Adrenal gland (tissue), 12 donors: ENCODE results near the gene B3GLCT. TPM values are rescaled to one million over a fixed set of nuclear protein-coding genes. Genes with fewer than 3 reads are reported as not detected.

ENCODE experiments used
- DNase-seq, 7 donors: peaks; one replicate each; pipeline ENCODE4 v3.0.0-alpha.2; 2019 to 2020
- H3K27ac ChIP-seq, 5 donors: fragments of 200-600 bp; sonication (generic) in 4 of 5; 1 replicate in 3 of 5; 2 replicates in 2 of 5; pipeline versions ENCODE4 v1.5.1 to v1.8.0; 2016 to 2020; ENCODE audit warnings: mild to moderate bottlenecking in 1 of 5
- H3K27me3 ChIP-seq: fragments of 200-600 bp; 2 replicates; pipeline ENCODE4 v1.8.0; 2021
- H3K36me3 ChIP-seq, 2 donors: fragments of 200-600 bp; replicated peaks in 1 of 2; 1 replicate in 1 of 2; 2 replicates in 1 of 2; pipeline versions ENCODE4 v1.5.1 to v1.8.0; 2018 to 2022
- H3K4me1 ChIP-seq, 2 donors: fragments of 200-600 bp; replicated peaks in 1 of 2; 1 replicate in 1 of 2; 2 replicates in 1 of 2; pipeline versions ENCODE4 v1.5.1 to v1.8.0; 2018 to 2021
- H3K4me3 ChIP-seq, 4 donors: fragments of 200-600 bp; sonication (generic) in 3 of 4; one replicate each; pipeline ENCODE4 v1.5.1; 2016 to 2018
- H3K9me3 ChIP-seq, 3 donors: fragments of 200-600 bp; sonication (generic) in 1 of 3; replicated peaks in 1 of 3; 1 replicate in 2 of 3; 2 replicates in 1 of 3; pipeline versions ENCODE4 v1.5.1 to v1.8.0; 2016 to 2021
- CTCF ChIP-seq, 6 experiments: fragments of 450-650 bp in 4 of 6; fragments of 200-600 bp in 2 of 6; sonication (generic) in 1 of 6; IDR thresholded peaks; 1 replicate in 5 of 6; 2 replicates in 1 of 6; pipeline versions ENCODE4 v1.5.1 to v1.8.0; 2016 to 2021; ENCODE audit warnings: antibody characterized with exemption in 6 of 6, mild to moderate bottlenecking in 2 of 6, moderate library complexity in 1 of 6
- POLR2A ChIP-seq, 2 donors: fragments of 450-650 bp; IDR thresholded peaks; one replicate each; pipeline ENCODE4 v1.6.1; 2017; ENCODE audit warnings: antibody characterized with exemption in 2 of 2, mild to moderate bottlenecking in 2 of 2, moderate library complexity in 1 of 2
- WGBS, 4 donors: extraction: QIAGEN DNeasy Blood & Tissue Kit in 2 of 4; methylation state at CpG; one replicate each; pipeline versions ENCODE4 v1.1.5 to v1.1.7; 2013 to 2017; 5-methylcytosine and 5-hydroxymethylcytosine counted together
- intact Hi-C, 2 donors: fragments of 100-400 bp; cut with DNase I; formaldehyde crosslinking; loops; one replicate each; pipeline versions ENCODE4 v1.14.1 to v1.15.0; 2022 to 2023
- polyA plus RNA-seq, 3 donors: library from polyadenylated mRNA; stranded (reverse); fragments of 200-250 nt in 2 of 3; fragments of 350-450 nt in 1 of 3; fragmentation: Illumina TruSeq in 1 of 3; extraction: RNeasy Lipid Tissue Mini Kit (QIAGEN cat#74804) in 1 of 3; gene quantifications; one replicate each; pipeline ENCODE4 v1.2.3, GENCODE V29; 2013 to 2014
- total RNA-seq, 9 donors: library from RNA; depleted of rRNA in 4 of 9; stranded (reverse); fragments of >200 nt in 4 of 9; fragments of 120-200 nt in 1 of 9; fragmentation: NEBNext Ultra II Directional in 1 of 9; extraction: Animal tissue kit (Norgen Biotek cat#: 25700) in 1 of 9; gene quantifications; one replicate each; pipeline versions ENCODE4 v1.1.0 to v1.2.4, GENCODE V29; 2013 to 2023
- donor health status: healthy with polysubstance abuse.
- donor health status: Bipolar disorder and iron deficiency.
- donor health status: DM: yes; HTN: yes; CAD: no.
- donor health status: DM: no; HTN: no; CAD: no.
- donor health status: DM: no; HTN: no; CAD: no.
- donor health status: DM: yes; HTN: yes; CAD: no.

B3GLCT gene
- total and polyA plus RNA-seq, 12 donors: 1.9 to 6.4 (median 3.5) TPM

- no peak overlapping the region for H3K4me3 ChIP-seq
- no peaks in the 10 kb centered on the region for H3K27me3 ChIP-seq
- no peaks in the 10 kb centered on the region for H3K4me1 ChIP-seq
- H3K36me3 ChIP-seq: no peaks in the 10 kb centered on the region
- intact Hi-C loops: no loop called here
- no peak overlapping the region for H3K27ac ChIP-seq
- 88 to 95% (median 91%) methylated on average over 5 of the region's 5 CpGs for WGBS, 4 donors
- DNase-seq: no peak
- H3K9me3 ChIP-seq: peaks cover 0 to 4% (median 0%) of the 10 kb centered on the region in 3 donors
- no peak for TF ChIP-seq CTCF (IDR thresholded peaks at IDR 0.05)
- no peak for TF ChIP-seq POLR2A (IDR thresholded peaks at IDR 0.05)
Observed at GRCh38 chr13:31276421-31276820, 76.6 kb downstream of the B3GLCT start.

GRCh38 chr13:31278869-31279268, 79.1 kb downstream of the B3GLCT start:
- no peak for DNase-seq
- Histone ChIP-seq H3K9me3 (no peaks in the 10 kb centered on the region), H3K36me3 (no peaks in the 10 kb centered on the region), H3K4me1 (no peaks in the 10 kb centered on the region), H3K4me3 (no peak overlapping the region), H3K27me3 (no peaks in the 10 kb centered on the region), H3K27ac (no peak overlapping the region)
- 50 to 84% (median 82%) methylated on average over 1 of the region's 1 CpG for WGBS, 4 donors
- intact Hi-C loops: no loop called here
- no peak for TF ChIP-seq CTCF (IDR thresholded peaks at IDR 0.05)
- TF ChIP-seq POLR2A (IDR thresholded peaks at IDR 0.05): no peak

- 92 to 96% (median 94%) methylated on average over 3 of the region's 3 CpGs for WGBS, 4 donors
- peaks cover 0 to 7% of the 10 kb centered on the region in 2 donors for H3K36me3 ChIP-seq
- no peaks in the 10 kb centered on the region for H3K4me1 ChIP-seq
- no peak for DNase-seq
- H3K27ac ChIP-seq: no peak overlapping the region
- H3K27me3 ChIP-seq: no peaks in the 10 kb centered on the region
- TF ChIP-seq POLR2A (IDR thresholded peaks at IDR 0.05): no peak
- no peak for TF ChIP-seq CTCF (IDR thresholded peaks at IDR 0.05)
- intact Hi-C loops: no loop called here
- no peaks in the 10 kb centered on the region for H3K9me3 ChIP-seq
- H3K4me3 ChIP-seq: no peak overlapping the region
Observed at GRCh38 chr13:31282741-31283455, 83.1 kb downstream of the B3GLCT start.

GRCh38 chr13:31286930-31287329, 87.2 kb downstream of the B3GLCT start:
- intact Hi-C loops: no loop called here

More at GRCh38 chr13:31286930-31287329, 87.2 kb downstream of the B3GLCT start:
- DNase-seq: no peak
- peaks cover 0 to 7% of the 10 kb centered on the region in 2 donors for H3K36me3 ChIP-seq
- H3K9me3 ChIP-seq: no peaks in the 10 kb centered on the region
- TF ChIP-seq POLR2A (IDR thresholded peaks at IDR 0.05) (no peak), CTCF (IDR thresholded peaks at IDR 0.05) (no peak)
- WGBS, 4 donors: 93 to 100% (median 97%) methylated on average over 2 of the region's 2 CpGs
- H3K27ac ChIP-seq: no peak overlapping the region
- no peak overlapping the region for H3K4me3 ChIP-seq
- no peaks in the 10 kb centered on the region for H3K27me3 ChIP-seq
- no peaks in the 10 kb centered on the region for H3K4me1 ChIP-seq
